Panc1 (cell line): Measurements from ENCODE around the gene SLC1A2. TPM values are rescaled to one million over a fixed set of nuclear protein-coding genes. Genes with fewer than 3 reads are reported as not detected.

ENCODE experiments used
- ATAC-seq: fragments of 200-7000 bp; cut with Tn5 transposase; 2 replicates; pipeline ENCODE4 v1.9.1; 2020; ENCODE audit warnings: mild to moderate bottlenecking, moderate library complexity
- BruUV-seq: library from RNA; stranded (reverse); fragments of 400-500 nt; replicated peaks from 2 replicates; lab custom pipeline; 2021; lab: Mats Ljungman, UMichigan
- CTCF ChIA-PET: fragments of 300-600 bp; sonication (Branson Sonifier 250); formaldehyde crosslinking; loops from one replicate; lab custom pipeline; 2022; ENCODE audit warnings: antibody characterized with exemption; lab: Charles Lee
- POLR2A ChIA-PET: fragments of 300-600 bp; sonication (Branson Sonifier 250); formaldehyde crosslinking; loops from one replicate; lab custom pipeline; 2022; ENCODE audit warnings: antibody characterized with exemption; lab: Charles Lee
- DNase-seq: peaks from one replicate; pipeline ENCODE4 v3.0.0-alpha.2; 2010; ENCODE audit warnings: low read depth, low spot score
- H3K27ac ChIP-seq: 2 replicates; pipeline ENCODE4 v1.5.1; 2011; ENCODE audit warnings: mild to moderate bottlenecking, low read length, inconsistent platforms
- H3K27me3 ChIP-seq: fragments of 200-500 bp; sonication (Bioruptor generic); 2 replicates; pipeline ENCODE4 v1.6.0; 2014; ENCODE audit warnings: low read length, inconsistent platforms; ENCODE audit not compliant: control insufficient read depth, insufficient read depth
- H3K36me3 ChIP-seq: fragments of 200-500 bp; sonication (Bioruptor generic); 2 replicates; pipeline ENCODE4 v1.5.1; 2014; ENCODE audit warnings: inconsistent platforms, mild to moderate bottlenecking, low read length, moderate library complexity; ENCODE audit not compliant: control insufficient read depth, insufficient read depth
- H3K4me1 ChIP-seq: 2 replicates; pipeline ENCODE4 v1.5.1; 2011; ENCODE audit warnings: inconsistent platforms, mild to moderate bottlenecking, low read length, moderate library complexity; ENCODE audit not compliant: control insufficient read depth, insufficient read depth
- H3K4me3 ChIP-seq, 2 experiments: 2 replicates each; pipeline ENCODE4 v1.5.1; 2011 to 2012; ENCODE audit warnings: low read depth in 2 of 2, low read length in 2 of 2, mild to moderate bottlenecking in 2 of 2, inconsistent platforms in 1 of 2, moderate library complexity in 1 of 2
- H3K9me3 ChIP-seq: fragments of 200-500 bp; sonication (Bioruptor generic); 2 replicates; pipeline ENCODE4 v1.5.1; 2014; ENCODE audit warnings: low read depth, mild to moderate bottlenecking, inconsistent platforms, low read length, moderate library complexity; ENCODE audit not compliant: control insufficient read depth, insufficient read depth
- CTCF ChIP-seq: fragments of 450-650 bp; IDR thresholded peaks from 2 replicates; pipeline ENCODE4 v1.5.1; 2017; ENCODE audit warnings: mild to moderate bottlenecking
- POLR2AphosphoS5 ChIP-seq: IDR thresholded peaks from 2 replicates; pipeline ENCODE4 v1.6.1; 2012; ENCODE audit warnings: mild to moderate bottlenecking, low read depth, low read length, moderate library complexity
- REST ChIP-seq, 2 experiments: IDR thresholded peaks; 2 replicates each; pipeline ENCODE4 v1.6.1; 2011 to 2012; ENCODE audit warnings: low read depth in 2 of 2, control low read depth in 1 of 2, low read length in 1 of 2, mild to moderate bottlenecking in 1 of 2, moderate library complexity in 1 of 2; ENCODE audit not compliant: insufficient read depth in 1 of 2
- SIN3A ChIP-seq: IDR thresholded peaks from 2 replicates; pipeline ENCODE4 v1.6.1; 2012; ENCODE audit warnings: low read depth, mild to moderate bottlenecking, low read length, moderate library complexity, borderline replicate concordance; ENCODE audit not compliant: insufficient read depth
- TCF7L2 ChIP-seq: IDR thresholded peaks from 2 replicates; pipeline ENCODE4 v1.6.1; 2011; ENCODE audit warnings: mild to moderate bottlenecking, low read depth, low read length, inconsistent platforms
- in situ Hi-C: cut with HindIII; loops from 2 replicates; pipeline ENCODE4 v1.10.0; 2016; ENCODE audit warnings: low sequenced_read_pairs, low pct_unique_long_range_greater_than_20kb
- intact Hi-C: fragments of 100-400 bp; cut with micrococcal nuclease; formaldehyde crosslinking; loops from one replicate; pipeline ENCODE4 v1.10.0; 2022; ENCODE audit not compliant: unreplicated experiment
- total RNA-seq: library from RNA; stranded (reverse); gene quantifications from one replicate; pipeline ENCODE4 v1.2.1, GENCODE V29; 2021; ENCODE audit not compliant: unreplicated experiment

The SLC1A2 gene
- total RNA-seq, 1 experiment from 2014 or later, result 0.21 TPM

GRCh38 chr11:35311331-35311730 is 108.0 kb downstream of the SLC1A2 start:
- POLR2A ChIA-PET, result no interaction called here

GRCh38 chr11:35308157-35308556 is 111.2 kb downstream of the SLC1A2 start:
- peaks cover 5% of the 10 kb centered on the region; the same call in 1 of the 2 replicates for H3K4me1 ChIP-seq
- POLR2A ChIA-PET, result no interaction called here
- in situ Hi-C loops (no loop called here), intact Hi-C loops (no loop called here)
- no peaks in the 10 kb centered on the region for H3K36me3 ChIP-seq
- no peaks in the 10 kb centered on the region for H3K27me3 ChIP-seq
- no peak for ATAC-seq
- no peaks in the 10 kb centered on the region for H3K9me3 ChIP-seq
- TF ChIP-seq SIN3A (no peak), REST (IDR thresholded peaks at IDR 0.05; ENCODE audit: insufficient read depth in 1 of 2, low read depth in 2 of 2, low read length in 1 of 2) (no peak), CTCF (no peak), POLR2AphosphoS5 (no peak), TCF7L2 (no peak)
- no peak overlapping the region for H3K4me3 ChIP-seq
- H3K27ac ChIP-seq, result no peak overlapping the region
- DNase-seq, result no peak
- no TSS peak for BruUV-seq
- CTCF ChIA-PET, result no interaction called here

More at GRCh38 chr11:35311331-35311730, 108.0 kb downstream of the SLC1A2 start:
- DNase-seq, result no peak
- Histone ChIP-seq H3K27ac (no peak overlapping the region), H3K4me3 (no peak overlapping the region), H3K36me3 (no peaks in the 10 kb centered on the region), H3K9me3 (no peaks in the 10 kb centered on the region), H3K4me1 (no peaks in the 10 kb centered on the region), H3K27me3 (no peaks in the 10 kb centered on the region)
- BruUV-seq, result no TSS peak
- ATAC-seq, result no peak
- in situ Hi-C loops (no loop called here), intact Hi-C loops (no loop called here)
- TF ChIP-seq CTCF (no peak), SIN3A (no peak), POLR2AphosphoS5 (no peak)
- CTCF ChIA-PET, result interaction anchor here (0.8 kb wide), 1 partner anchor 60 kb away, joined by 10 read pairs; no protein-coding TSS in a partner anchor
